ENCODE data around the gene CCNH. TPM values are rescaled to one million over a fixed set of nuclear protein-coding genes. Genes with fewer than 3 reads are reported as not detected.
A peak's percentile ranks its signal among the peaks of the same experiment; 100 is the strongest.

CCNH gene
- total RNA-seq, 1 experiment from 2014 or later, result 38.3 TPM

- WGBS (ENCODE audit: extremely low coverage, insufficient read length, low lambda C conversion rate), result no CpG with 5 or more reads among the region's 3 CpGs
- H3K4me3 Mint-ChIP-seq, result peak overlapping the region; percentile 89 to 97
- Histone ChIP-seq H4K20me1 (ENCODE audit: control insufficient read depth, insufficient read depth, insufficient read length) (no peaks in the 10 kb centered on the region), H2BK5ac (ENCODE audit: insufficient read length, low read length) (no peak overlapping the region), H4K8ac (replicated peaks; ENCODE audit: insufficient read length, low read depth, low read length) (no peak overlapping the region), H3K79me2 (ENCODE audit: insufficient read depth, low read length) (peaks cover 5% of the 10 kb centered on the region; the same call in 1 of the 2 replicates), H3K56ac (ENCODE audit: insufficient read length, low read depth, low read length) (no peak overlapping the region), H3K23me2 (ENCODE audit: insufficient read length, low read depth, low read length, poor library complexity, severe bottlenecking) (peaks cover 6% of the 10 kb centered on the region), H2BK20ac (ENCODE audit: low read depth, low read length, poor library complexity, severe bottlenecking) (no peak overlapping the region), H4K91ac (ENCODE audit: insufficient read length, low read depth, low read length) (no peak overlapping the region), H2BK120ac (ENCODE audit: low read depth, low read length, poor library complexity, severe bottlenecking) (no peak overlapping the region), H3K9me3 (ENCODE audit: control insufficient read depth, low read depth, low read length) (no peaks in the 10 kb centered on the region), H3K4me2 (ENCODE audit: insufficient read depth, insufficient read length, low read length) (peak overlapping the region; percentile 91), H3K27ac (ENCODE audit: insufficient read length, low read depth, low read length) (no peak overlapping the region), H3K18ac (ENCODE audit: insufficient read length, low read depth, low read length) (no peak overlapping the region), H2BK15ac (ENCODE audit: low read depth, low read length) (no peak overlapping the region), H2AFZ (ENCODE audit: low read length) (peak overlapping the region; percentile 25), H3K9ac (ENCODE audit: extremely low read depth, insufficient read length, low read length) (no peak overlapping the region), H3K4ac (ENCODE audit: low read depth, low read length) (no peak overlapping the region), H3K4me1 (ENCODE audit: insufficient read depth, low read length) (no peaks in the 10 kb centered on the region), H3T11ph (ENCODE audit: low read length) (no peak overlapping the region), H4K5ac (ENCODE audit: insufficient read length, low read depth, low read length) (no peak overlapping the region), H3K27me3 (ENCODE audit: insufficient read depth, low read length) (no peaks in the 10 kb centered on the region), H2AK5ac (ENCODE audit: insufficient read length, low read length) (no peak overlapping the region), H3K23ac (ENCODE audit: insufficient read length, low read depth, low read length) (no peak overlapping the region), H2BK12ac (ENCODE audit: insufficient read length, low read depth, low read length) (no peak overlapping the region), H3K79me1 (ENCODE audit: insufficient read depth, low read depth, low read length, poor library complexity, severe bottlenecking) (no peaks in the 10 kb centered on the region), H3K14ac (ENCODE audit: insufficient read depth, low read length) (no peak overlapping the region)
- H3K9me3 Mint-ChIP-seq, result no peaks in the 10 kb centered on the region; a peak in 1 of 5 replicates
- peaks cover 10 to 14% of the 10 kb centered on the region in 2 experiments for H3K4me1 Mint-ChIP-seq
- H3K27ac Mint-ChIP-seq, result peak overlapping the region; percentile 81 to 96 (median 94); a peak in 5 of 7 replicates
- DNase-seq, result no peak
- peaks cover 13 to 27% (median 25%) of the 10 kb centered on the region in 3 experiments; a peak in 5 of 7 replicates for H3K36me3 Mint-ChIP-seq (ENCODE audit: insufficient read depth in 1 of 3, low read depth in 3 of 3)
- H3K27me3 Mint-ChIP-seq (ENCODE audit: low read depth), result no peaks in the 10 kb centered on the region
- TF ChIP-seq, protein P1, sequence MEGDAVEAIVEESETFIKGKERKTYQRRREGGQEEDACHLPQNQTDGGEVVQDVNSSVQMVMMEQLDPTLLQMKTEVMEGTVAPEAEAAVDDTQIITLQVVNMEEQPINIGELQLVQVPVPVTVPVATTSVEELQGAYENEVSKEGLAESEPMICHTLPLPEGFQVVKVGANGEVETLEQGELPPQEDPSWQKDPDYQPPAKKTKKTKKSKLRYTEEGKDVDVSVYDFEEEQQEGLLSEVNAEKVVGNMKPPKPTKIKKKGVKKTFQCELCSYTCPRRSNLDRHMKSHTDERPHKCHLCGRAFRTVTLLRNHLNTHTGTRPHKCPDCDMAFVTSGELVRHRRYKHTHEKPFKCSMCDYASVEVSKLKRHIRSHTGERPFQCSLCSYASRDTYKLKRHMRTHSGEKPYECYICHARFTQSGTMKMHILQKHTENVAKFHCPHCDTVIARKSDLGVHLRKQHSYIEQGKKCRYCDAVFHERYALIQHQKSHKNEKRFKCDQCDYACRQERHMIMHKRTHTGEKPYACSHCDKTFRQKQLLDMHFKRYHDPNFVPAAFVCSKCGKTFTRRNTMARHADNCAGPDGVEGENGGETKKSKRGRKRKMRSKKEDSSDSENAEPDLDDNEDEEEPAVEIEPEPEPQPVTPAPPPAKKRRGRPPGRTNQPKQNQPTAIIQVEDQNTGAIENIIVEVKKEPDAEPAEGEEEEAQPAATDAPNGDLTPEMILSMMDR (conservative IDR thresholded peaks at IDR 0.05), result no peak
Measured at GRCh38 chr5:87413343-87413645, 564 bp upstream of the CCNH start.

Measured in H9 (cell line).